K562 (cell line): ENCODE data around the gene C9orf50. TPM values are rescaled to one million over a fixed set of nuclear protein-coding genes. Genes with fewer than 3 reads are reported as not detected.

Experiments
- ATAC-seq: fragments of 200-7000 bp; cut with Tn5 transposase; 3 replicates; pipeline ENCODE4 v1.9.1; 2020; ENCODE audit warnings: moderate library complexity
- BruUV-seq: library from RNA; stranded (reverse); fragments of 400-500 nt; replicated peaks from 2 replicates; lab custom pipeline; 2021; lab: Mats Ljungman, UMichigan
- CTCF ChIA-PET: fragments of 300-600 bp; formaldehyde crosslinking; extraction: SDS; loops from one replicate; lab custom pipeline; 2021; ENCODE audit warnings: low intra/inter-chr PET ratio; lab: Yijun Ruan, JAX
- POLR2A ChIA-PET: fragments of 300-600, 350-650 bp; sonication (Branson Sonifier 250); formaldehyde crosslinking; extraction: SDS; loops from one replicate; lab custom pipeline; 2021; ENCODE audit warnings: antibody characterized with exemption, inconsistent platforms; lab: Yijun Ruan, JAX
- DNase-seq, 4 experiments: peaks; one replicate each; pipeline versions ENCODE4 v3.0.0 to v3.0.0-alpha.2; 2011 to 2018; ENCODE audit warnings: low spot score in 3 of 4, mixed read lengths in 3 of 4; ENCODE audit errors: extremely low read depth in 1 of 4
- FAIRE-seq: peaks from 2 replicates; lab custom pipeline; 2011; peaks lifted over from hg19 to GRCh38; lab: Jason Lieb, UNC
- H2AFZ ChIP-seq: 2 replicates; pipeline ENCODE4 v1.6.0; 2011; ENCODE audit warnings: low read depth, low read length, control low read depth, inconsistent platforms
- H3K27ac ChIP-seq: fragments of 200-600 bp; 3 replicates; pipeline ENCODE4 v1.8.0; 2011; ENCODE audit warnings: low read depth, mild to moderate bottlenecking, control low read depth, inconsistent platforms, low read length, moderate library complexity, mixed read lengths; ENCODE audit errors: extremely low read depth
- H3K27me3 ChIP-seq, 2 experiments: fragments of 300-600 bp in 1 of 2; 2 replicates in 1 of 2; 3 replicates in 1 of 2; pipeline versions ENCODE4 v1.6.0 to v1.8.0; 2011; ENCODE audit warnings: inconsistent platforms in 2 of 2, low read length in 2 of 2, mild to moderate bottlenecking in 1 of 2, mixed read lengths in 1 of 2, moderate library complexity in 1 of 2; ENCODE audit not compliant: control insufficient read depth in 2 of 2, insufficient read depth in 2 of 2
- H3K36me3 ChIP-seq: fragments of 300-600 bp; 3 replicates; pipeline ENCODE4 v1.8.0; 2011; ENCODE audit warnings: mild to moderate bottlenecking, low read length, inconsistent platforms; ENCODE audit not compliant: control insufficient read depth, insufficient read depth
- H3K4me1 ChIP-seq, 2 experiments: fragments of 200-600 bp in 1 of 2; replicated peaks in 1 of 2; 2 replicates in 1 of 2; 3 replicates in 1 of 2; pipeline versions ENCODE4 v1.5.1 to v1.8.0; 2011; ENCODE audit warnings: inconsistent platforms in 2 of 2, low read length in 2 of 2, mild to moderate bottlenecking in 1 of 2, mixed read lengths in 1 of 2, moderate library complexity in 1 of 2; ENCODE audit not compliant: control insufficient read depth in 2 of 2, insufficient read depth in 2 of 2
- H3K4me2 ChIP-seq: 2 replicates; pipeline ENCODE4 v1.6.1; 2011; ENCODE audit warnings: low read length, control low read depth, inconsistent platforms, mixed read lengths; ENCODE audit not compliant: insufficient read depth
- H3K4me3 ChIP-seq: fragments of 200-600 bp; sonication (generic), shearing (Covaris generic); 2 replicates; pipeline ENCODE4 v1.5.1; 2016; ENCODE audit warnings: control low read depth, inconsistent platforms
- H3K79me2 ChIP-seq: fragments of 200-600 bp; 3 replicates; pipeline ENCODE4 v1.8.0; 2011; ENCODE audit warnings: low read length, inconsistent platforms; ENCODE audit not compliant: control insufficient read depth, insufficient read depth
- H3K9ac ChIP-seq, 2 experiments: 2 replicates each; pipeline versions ENCODE4 v1.6.0 to v1.6.1; 2011; ENCODE audit warnings: low read depth in 2 of 2, low read length in 2 of 2, control low read depth in 1 of 2, inconsistent platforms in 1 of 2, mild to moderate bottlenecking in 1 of 2, mixed read lengths in 1 of 2; ENCODE audit not compliant: insufficient read depth in 1 of 2
- H3K9me1 ChIP-seq: one replicate; pipeline ENCODE4 v1.6.0; 2011; ENCODE audit warnings: inconsistent platforms, mild to moderate bottlenecking, low read length, moderate library complexity; ENCODE audit not compliant: control insufficient read depth, insufficient read depth
- H3K9me3 ChIP-seq: replicated peaks from 2 replicates; pipeline ENCODE4 v1.5.1; 2011; ENCODE audit warnings: low read depth, low read length, inconsistent platforms; ENCODE audit not compliant: control insufficient read depth, insufficient read depth
- H4K20me1 ChIP-seq: replicated peaks from 2 replicates; pipeline ENCODE4 v1.6.1; 2011; ENCODE audit warnings: low read length, inconsistent platforms, mixed read lengths; ENCODE audit not compliant: control insufficient read depth, insufficient read depth
- ELF4 ChIP-seq: fragments of 450-650 bp; formaldehyde crosslinking; IDR thresholded peaks from 2 replicates; pipeline ENCODE4 v1.4.0; 2022; ENCODE audit warnings: missing genetic modification characterization
- FOXJ3 ChIP-seq: sonication (generic); formaldehyde crosslinking; IDR thresholded peaks from 2 replicates; pipeline ENCODE4 v1.4.0; 2020; ENCODE audit warnings: mild to moderate bottlenecking, missing genetic modification reagents
- PHF20 ChIP-seq: fragments of 450-650 bp; IDR thresholded peaks from 2 replicates; pipeline ENCODE4 v1.6.1; 2018; ENCODE audit not compliant: partially characterized antibody
- TAF7 ChIP-seq: fragments of 450-650 bp; IDR thresholded peaks from 2 replicates; pipeline ENCODE4 v1.6.1; 2016; ENCODE audit warnings: missing genetic modification characterization, missing compliant biosample characterization
- TEAD4 ChIP-seq, 2 experiments: sonication (generic) in 1 of 2; formaldehyde crosslinking in 1 of 2; IDR thresholded peaks; 2 replicates each; pipeline versions ENCODE4 v1.6.1 to v1.8.0; 2012 to 2022; ENCODE audit warnings: borderline replicate concordance in 1 of 2, inconsistent platforms in 1 of 2, low read length in 1 of 2, mild to moderate bottlenecking in 1 of 2, missing genetic modification reagents in 1 of 2
- ZHX1 ChIP-seq: fragments of 150-350 bp; conservative IDR thresholded peaks from 2 replicates; pipeline ENCODE4 v1.6.1; 2014; ENCODE audit warnings: low read length
- ZNF184 ChIP-seq: sonication (generic); formaldehyde crosslinking; IDR thresholded peaks from 2 replicates; pipeline ENCODE4 v1.5.0; 2020; ENCODE audit warnings: missing genetic modification reagents
- ZNF280A ChIP-seq: fragments of 450-650 bp; IDR thresholded peaks from 2 replicates; pipeline ENCODE4 v1.6.1; 2018; ENCODE audit warnings: mild to moderate bottlenecking, low read depth; ENCODE audit not compliant: partially characterized antibody
- WGBS: fragments of 100-300 bp; shearing (Covaris generic); methylation state at CpG from one replicate; pipeline ENCODE4 v1.1.6; 2016; ENCODE audit warnings: low coverage, mixed read lengths; ENCODE audit not compliant: insufficient coverage; ENCODE audit errors: missing lambda C conversion rate; 5-methylcytosine and 5-hydroxymethylcytosine counted together
- in situ Hi-C: fragments of 300-500 bp; cut with MboI; formaldehyde crosslinking; loops from 4 replicates; pipeline ENCODE4 v1.15.0; 2018; ENCODE audit warnings: inconsistent platforms, mixed read lengths
- intact Hi-C: fragments of 100-400 bp; cut with micrococcal nuclease; formaldehyde crosslinking; loops from 2 replicates; pipeline ENCODE4 v1.14.2; 2022
- polyA plus RNA-seq, 8 experiments: library from polyadenylated mRNA; depleted of rRNA in 4 of 8; stranded (reverse) in 5 of 8; unstranded in 3 of 8; fragments of >200 nt; fragmentation: Nextera tagmentation in 2 of 8; fragmentation: Illumina TruSeq in 1 of 8; extraction: Ambion mirVana in 2 of 8; extraction: Trizol in 1 of 8; gene quantifications; 2 replicates each; pipeline versions ENCODE4 v1.2.1 to v1.2.3, GENCODE V29; 2011 to 2014; ENCODE audit warnings: inconsistent platforms in 1 of 8, missing spikeins in 1 of 8
- total RNA-seq, 7 experiments: library from RNA; depleted of rRNA in 6 of 7; stranded (reverse); fragments of >200 nt in 6 of 7; fragmentation: Illumina TruSeq in 2 of 7; extraction: Trizol in 2 of 7; gene quantifications; 2 replicates each; pipeline versions ENCODE4 v1.2.1 to v1.2.3, GENCODE V29; 2011 to 2021; ENCODE audit warnings: low replicate concordance in 1 of 7
- TF ChIP-seq, protein P1 (sequence below), 2 experiments: IDR thresholded peaks; 2 replicates each; pipeline ENCODE4 v1.6.1; 2011; ENCODE audit warnings: borderline replicate concordance in 1 of 2, control low read depth in 1 of 2, low read depth in 1 of 2, low read length in 1 of 2, mild to moderate bottlenecking in 1 of 2, mixed read lengths in 1 of 2, moderate library complexity in 1 of 2; ENCODE audit not compliant: insufficient read depth in 1 of 2, insufficient read length in 1 of 2, poor library complexity in 1 of 2, severe bottlenecking in 1 of 2; ENCODE audit errors: extremely low read depth in 1 of 2
- TF ChIP-seq, protein P2 (sequence below): sonication (generic); formaldehyde crosslinking; IDR thresholded peaks from 2 replicates; pipeline ENCODE4 v1.8.0; 2022; ENCODE audit warnings: missing genetic modification reagents, mild to moderate bottlenecking, moderate library complexity, borderline replicate concordance
- TF ChIP-seq, protein P3 (sequence below): fragments of 450-650 bp; conservative IDR thresholded peaks from 2 replicates; pipeline ENCODE4 v1.6.1; 2016; ENCODE audit warnings: missing genetic modification characterization, low read depth, mild to moderate bottlenecking, missing compliant biosample characterization, moderate library complexity

Gene C9orf50
- total and polyA plus RNA-seq, 9 of the 15 experiments (the other 6 are each of a cell fraction or from before 2014, with no cell fraction given), result not detected

GRCh38 chr9:129587487-129588262 is 33.2 kb downstream of the C9orf50 start:
- no peaks in the 10 kb centered on the region for H3K9me1 ChIP-seq
- in situ Hi-C loops, result no loop called here
- BruUV-seq, result TSS peak; percentile 79
- peak overlapping the region; percentile 85 for H2AFZ ChIP-seq
- peak; percentile 56 to 95 (median 76) for DNase-seq
- FAIRE-seq, result peak; percentile 94
- 10% methylated on average over 22 of the region's 23 CpGs for WGBS
- peak overlapping the region; percentile 60 for H3K4me2 ChIP-seq
- intact Hi-C loops, result loop anchor here (5.0 kb wide), 1 partner anchor 100 kb away; no protein-coding TSS in a partner anchor
- peak overlapping the region; percentile 76 for H3K27ac ChIP-seq
- POLR2A ChIA-PET, result interaction anchor here (0.6 to 1.4 kb wide), 7 partner anchors 11 to 179 kb away, joined by 3 to 8 read pairs (median 3); partner anchors contain the start of gene C9orf50
- no peaks in the 10 kb centered on the region for H3K36me3 ChIP-seq
- H3K9me3 ChIP-seq, result no peaks in the 10 kb centered on the region
- peaks cover 26 to 35% of the 10 kb centered on the region in 2 experiments for H3K4me1 ChIP-seq
- CTCF ChIA-PET, result interaction anchor here (1.0 kb wide), 1 partner anchor 22 kb away, joined by 3 read pairs; no protein-coding TSS in a partner anchor
- no peaks in the 10 kb centered on the region for H3K79me2 ChIP-seq
- no peak overlapping the region for H3K4me3 ChIP-seq
- peak overlapping the region; percentile 55 to 82; a peak in 3 of 4 replicates for H3K9ac ChIP-seq
- no peaks in the 10 kb centered on the region for H3K27me3 ChIP-seq
- ATAC-seq, result peak; percentile 95
- no peaks in the 10 kb centered on the region for H4K20me1 ChIP-seq
- peak; percentile 42 for TF ChIP-seq PHF20
- peak; percentile 57; the same call in 1 of the 2 replicates for TF ChIP-seq ELF4 (CRISPR knock-in tag)
- TF ChIP-seq, protein P1, sequence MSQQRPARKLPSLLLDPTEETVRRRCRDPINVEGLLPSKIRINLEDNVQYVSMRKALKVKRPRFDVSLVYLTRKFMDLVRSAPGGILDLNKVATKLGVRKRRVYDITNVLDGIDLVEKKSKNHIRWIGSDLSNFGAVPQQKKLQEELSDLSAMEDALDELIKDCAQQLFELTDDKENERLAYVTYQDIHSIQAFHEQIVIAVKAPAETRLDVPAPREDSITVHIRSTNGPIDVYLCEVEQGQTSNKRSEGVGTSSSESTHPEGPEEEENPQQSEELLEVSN (IDR thresholded peaks at IDR 0.05; ENCODE audit: borderline replicate concordance in 1 of 2, extremely low read depth in 1 of 2, insufficient read depth in 1 of 2, insufficient read length in 1 of 2, low read depth in 1 of 2, low read length in 1 of 2, poor library complexity in 1 of 2, severe bottlenecking in 1 of 2), result peak in 1 of 2 experiments; percentile 19
- peak; percentile 95 for TF ChIP-seq TAF7
- TF ChIP-seq TEAD4 (IDR thresholded peaks at IDR 0.05; ENCODE audit: low read length), result no peak
- no peak for TF ChIP-seq TEAD4 (CRISPR knock-in tag; IDR thresholded peaks at IDR 0.05; ENCODE audit: borderline replicate concordance)
- no peak for TF ChIP-seq FOXJ3 (CRISPR knock-in tag)
- TF ChIP-seq, protein P2, sequence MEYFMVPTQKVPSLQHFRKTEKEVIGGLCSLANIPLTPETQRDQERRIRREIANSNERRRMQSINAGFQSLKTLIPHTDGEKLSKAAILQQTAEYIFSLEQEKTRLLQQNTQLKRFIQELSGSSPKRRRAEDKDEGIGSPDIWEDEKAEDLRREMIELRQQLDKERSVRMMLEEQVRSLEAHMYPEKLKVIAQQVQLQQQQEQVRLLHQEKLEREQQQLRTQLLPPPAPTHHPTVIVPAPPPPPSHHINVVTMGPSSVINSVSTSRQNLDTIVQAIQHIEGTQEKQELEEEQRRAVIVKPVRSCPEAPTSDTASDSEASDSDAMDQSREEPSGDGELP (CRISPR knock-in tag), result peak; percentile 59; the same call in 1 of the 2 replicates
- no peak for TF ChIP-seq ZNF280A
- TF ChIP-seq, protein P3, sequence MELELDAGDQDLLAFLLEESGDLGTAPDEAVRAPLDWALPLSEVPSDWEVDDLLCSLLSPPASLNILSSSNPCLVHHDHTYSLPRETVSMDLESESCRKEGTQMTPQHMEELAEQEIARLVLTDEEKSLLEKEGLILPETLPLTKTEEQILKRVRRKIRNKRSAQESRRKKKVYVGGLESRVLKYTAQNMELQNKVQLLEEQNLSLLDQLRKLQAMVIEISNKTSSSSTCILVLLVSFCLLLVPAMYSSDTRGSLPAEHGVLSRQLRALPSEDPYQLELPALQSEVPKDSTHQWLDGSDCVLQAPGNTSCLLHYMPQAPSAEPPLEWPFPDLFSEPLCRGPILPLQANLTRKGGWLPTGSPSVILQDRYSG (tag), result peak; percentile 96
- no peak for TF ChIP-seq ZHX1
- peak; percentile 77 for TF ChIP-seq ZNF184 (CRISPR knock-in tag)
